ENCODE data around the gene FXYD1.
"Not testable (repeated sequence)": the region's sequence is repeated elsewhere in the genome, so short reads cannot be mapped to it uniquely, and the experiment has no call there.

Gene FXYD1

DNA sequence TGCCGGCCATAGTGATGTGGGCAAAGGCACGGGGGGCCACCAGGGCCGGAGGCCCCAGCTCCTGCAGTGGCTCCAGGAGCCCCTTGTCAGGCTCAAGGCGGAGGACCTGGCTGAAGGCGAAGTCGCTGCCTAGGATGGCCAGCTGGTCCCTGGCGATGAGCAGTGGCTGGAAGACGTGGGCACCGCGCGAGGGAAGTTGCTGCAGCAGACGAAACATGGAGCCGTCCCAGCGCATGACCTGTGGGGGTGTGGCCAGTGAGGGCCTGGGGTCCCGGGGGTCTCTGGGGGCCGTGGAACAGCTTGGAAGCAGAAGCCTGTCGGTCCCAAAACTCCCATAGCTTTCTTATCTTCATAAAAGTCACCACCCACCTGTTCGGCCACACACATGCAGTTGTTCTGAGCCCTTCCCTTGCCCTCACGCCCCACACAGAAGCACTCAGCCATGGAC lies 13.3 kb upstream of the FXYD1 start:
- DNase-seq (ENCODE audit: low spot score): no peak

GRCh38 chr19:35125749-35126623 lies 12.6 kb upstream of the FXYD1 start:
- DNase-seq (ENCODE audit: low spot score): no peak

- DNase-seq (ENCODE audit: low spot score): no peak
Measured at GRCh38 chr19:35126624-35126959, 12.0 kb upstream of the FXYD1 start.

DNA sequence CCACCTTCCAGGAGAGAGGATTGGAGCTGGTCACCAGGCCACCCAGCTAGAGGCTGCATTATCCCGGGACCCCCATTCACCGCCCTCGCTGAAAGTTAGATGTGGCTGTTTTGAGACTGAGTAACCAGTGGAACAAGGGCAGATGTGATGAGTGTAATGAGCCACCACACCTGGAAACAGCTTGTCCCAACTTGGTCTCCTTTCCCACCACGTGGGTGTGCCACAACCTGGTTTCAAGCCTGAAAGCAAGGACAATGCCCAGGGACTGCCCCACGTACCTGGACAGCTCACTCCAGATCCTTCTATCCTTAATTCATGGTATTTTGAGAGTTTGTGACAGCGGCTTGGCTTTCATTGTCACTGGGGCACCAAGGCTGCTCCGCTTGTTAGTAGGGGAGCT lies 10.8 kb upstream of the FXYD1 start:
- DNase-seq (ENCODE audit: low spot score): no peak

DNA sequence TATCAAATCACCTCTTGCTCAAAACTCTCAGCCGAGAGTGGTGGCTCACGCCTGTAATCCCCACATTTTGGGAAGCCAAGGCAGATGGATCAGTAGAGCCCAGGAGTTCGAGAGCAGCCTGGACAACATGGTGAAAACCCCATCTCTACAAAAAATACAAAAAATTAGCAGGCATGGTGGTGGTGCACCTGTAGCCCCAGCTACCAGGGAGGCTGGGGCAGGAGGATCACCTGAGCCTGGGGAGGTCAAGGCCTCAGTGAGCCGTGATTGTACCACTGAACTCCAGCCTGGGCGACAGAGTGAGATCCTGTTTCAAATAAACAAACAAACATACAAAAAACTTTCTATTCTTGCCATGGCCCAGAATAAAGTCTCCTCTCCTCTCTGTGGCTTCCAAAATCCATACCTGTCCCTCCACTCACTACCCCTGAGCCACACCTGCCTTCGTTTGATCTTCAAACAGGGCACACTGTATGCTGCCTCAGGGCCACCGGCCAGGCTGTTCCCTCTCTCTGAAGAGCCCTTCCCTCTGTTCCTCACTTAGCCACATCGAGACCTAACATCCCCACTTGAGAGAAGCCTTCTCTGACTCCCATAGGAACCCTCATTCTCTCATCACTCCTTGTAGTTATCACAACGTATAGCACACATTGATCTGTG lies 10.1 kb upstream of the FXYD1 start:
- no peak for DNase-seq (ENCODE audit: low spot score)

DNA sequence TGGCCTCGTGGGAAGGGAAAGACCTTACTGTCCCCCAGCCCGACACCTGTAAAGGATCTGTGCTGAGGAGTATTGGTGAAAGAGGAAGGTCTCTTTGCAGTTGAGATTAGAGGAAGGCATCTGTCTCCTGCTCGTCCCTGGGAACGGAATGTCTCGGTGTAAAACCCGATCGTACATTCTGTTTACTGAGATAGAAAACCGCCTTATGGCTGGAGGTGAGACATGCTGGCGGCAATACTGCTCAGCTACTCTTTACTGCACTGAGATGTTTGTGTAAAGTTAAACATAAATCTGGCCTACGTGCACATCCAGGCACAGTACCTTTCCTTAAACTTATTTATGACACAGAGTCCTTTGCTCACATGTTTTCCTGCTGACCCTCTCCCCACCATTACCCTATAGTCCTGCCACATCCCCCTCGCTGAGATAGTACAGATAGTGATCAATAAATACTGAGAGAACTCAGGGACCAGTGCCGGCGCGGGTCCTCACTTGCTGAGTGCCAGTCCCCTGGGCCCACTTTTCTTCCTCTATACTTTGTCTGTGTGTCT lies 8.8 kb upstream of the FXYD1 start:
- DNase-seq (ENCODE audit: low spot score): not testable (repeated sequence)

- DNase-seq (ENCODE audit: low spot score): no peak
Measured at GRCh38 chr19:35130761-35131720, 7.6 kb upstream of the FXYD1 start.

DNA sequence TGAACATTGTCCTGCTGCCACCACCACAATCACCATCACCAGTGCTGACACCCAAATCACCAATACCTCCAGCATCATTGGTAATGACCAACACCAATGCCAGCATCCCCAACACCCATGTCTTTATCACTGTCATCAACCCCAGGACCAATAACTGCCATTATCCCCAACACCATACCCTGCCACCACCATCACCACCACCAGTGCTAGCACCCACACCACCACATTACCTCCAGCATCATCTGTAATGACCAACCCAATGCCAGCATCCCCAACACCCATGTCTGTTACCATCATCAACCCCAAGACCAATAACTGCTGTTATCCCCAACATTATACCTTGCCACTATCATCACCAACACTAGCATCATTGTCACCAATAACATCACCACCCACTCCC lies 6.4 kb upstream of the FXYD1 start:
- no peak for DNase-seq (ENCODE audit: low spot score)

GRCh38 chr19:35133826-35134225 lies 4.8 kb upstream of the FXYD1 start:
- no peak for DNase-seq (ENCODE audit: low spot score)

DNA sequence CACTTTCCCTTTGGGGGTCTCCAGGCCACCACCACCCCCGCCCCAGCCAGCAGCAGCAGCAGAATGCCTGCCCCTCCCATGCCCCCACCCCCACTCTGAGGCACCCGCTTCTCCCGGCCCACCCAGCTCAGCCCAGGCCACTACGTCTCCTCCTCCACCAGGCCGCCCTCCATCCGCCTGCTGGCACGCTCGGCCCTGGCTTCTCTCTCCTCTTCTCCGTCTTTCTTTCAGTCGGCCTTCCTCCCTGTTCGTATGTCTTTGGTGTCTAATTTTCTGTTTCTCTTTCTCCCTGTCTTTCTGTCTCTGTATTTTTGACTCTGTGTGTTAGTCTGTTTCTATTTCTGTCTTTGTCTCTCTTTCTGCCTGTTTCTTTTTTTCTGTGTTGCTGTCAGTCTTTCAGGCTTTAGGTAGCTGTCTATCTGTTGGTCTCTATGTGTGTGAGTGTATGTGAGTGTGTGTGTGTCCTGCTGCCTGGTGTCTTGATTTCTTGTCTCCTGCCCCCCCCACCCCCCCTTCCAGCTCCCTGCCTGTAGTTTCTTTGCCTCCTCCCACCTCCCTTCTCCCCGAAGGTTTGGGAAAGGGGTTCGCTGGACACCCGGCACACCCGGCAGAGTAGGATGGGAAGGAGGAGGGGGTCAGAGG lies 3.9 kb upstream of the FXYD1 start, which contains the start of gene LGI4:
TSS of gene LGI4 (minus strand) at position 459 of the 642 bp plus-strand sequence. CDS start at position 80, 379 bp downstream.
- DNase-seq (ENCODE audit: low spot score): no peak

DNA sequence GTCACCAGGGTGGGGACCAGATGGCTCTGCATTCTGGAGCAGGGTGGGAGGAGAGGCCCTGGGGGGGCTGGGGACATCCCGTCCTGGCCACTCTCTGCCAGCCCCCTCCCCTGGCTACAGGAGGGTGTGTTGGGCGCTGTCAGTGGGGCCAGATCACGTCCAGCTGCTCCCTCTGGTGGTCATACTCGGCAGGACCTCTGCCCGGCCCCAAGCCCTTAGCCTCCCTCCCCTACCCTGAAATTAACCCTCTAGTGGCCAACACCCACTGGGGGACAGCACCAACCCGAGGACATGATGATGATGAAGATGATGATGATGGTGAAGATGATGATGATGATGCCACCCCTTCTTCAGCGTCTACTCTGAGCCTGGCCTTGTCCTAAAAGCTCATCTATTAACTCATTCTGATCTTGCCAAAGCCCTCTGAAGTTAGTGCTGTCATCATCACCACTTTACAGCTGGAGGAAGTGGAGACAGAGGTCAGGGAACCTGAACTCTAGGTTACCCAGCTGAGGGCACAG lies 3.2 kb upstream of the FXYD1 start:
- peak; percentile 66 for DNase-seq (ENCODE audit: low spot score)

- DNase-seq (ENCODE audit: low spot score): no peak
Measured at GRCh38 chr19:35136231-35136630, 2.4 kb upstream of the FXYD1 start.

GRCh38 chr19:35136977-35137702 lies 1.5 kb upstream of the FXYD1 start:
- DNase-seq (ENCODE audit: low spot score): no peak

GRCh38 chr19:35140207-35140961 lies 1.8 kb downstream of the FXYD1 start:
- DNase-seq (ENCODE audit: low spot score): no peak

DNA sequence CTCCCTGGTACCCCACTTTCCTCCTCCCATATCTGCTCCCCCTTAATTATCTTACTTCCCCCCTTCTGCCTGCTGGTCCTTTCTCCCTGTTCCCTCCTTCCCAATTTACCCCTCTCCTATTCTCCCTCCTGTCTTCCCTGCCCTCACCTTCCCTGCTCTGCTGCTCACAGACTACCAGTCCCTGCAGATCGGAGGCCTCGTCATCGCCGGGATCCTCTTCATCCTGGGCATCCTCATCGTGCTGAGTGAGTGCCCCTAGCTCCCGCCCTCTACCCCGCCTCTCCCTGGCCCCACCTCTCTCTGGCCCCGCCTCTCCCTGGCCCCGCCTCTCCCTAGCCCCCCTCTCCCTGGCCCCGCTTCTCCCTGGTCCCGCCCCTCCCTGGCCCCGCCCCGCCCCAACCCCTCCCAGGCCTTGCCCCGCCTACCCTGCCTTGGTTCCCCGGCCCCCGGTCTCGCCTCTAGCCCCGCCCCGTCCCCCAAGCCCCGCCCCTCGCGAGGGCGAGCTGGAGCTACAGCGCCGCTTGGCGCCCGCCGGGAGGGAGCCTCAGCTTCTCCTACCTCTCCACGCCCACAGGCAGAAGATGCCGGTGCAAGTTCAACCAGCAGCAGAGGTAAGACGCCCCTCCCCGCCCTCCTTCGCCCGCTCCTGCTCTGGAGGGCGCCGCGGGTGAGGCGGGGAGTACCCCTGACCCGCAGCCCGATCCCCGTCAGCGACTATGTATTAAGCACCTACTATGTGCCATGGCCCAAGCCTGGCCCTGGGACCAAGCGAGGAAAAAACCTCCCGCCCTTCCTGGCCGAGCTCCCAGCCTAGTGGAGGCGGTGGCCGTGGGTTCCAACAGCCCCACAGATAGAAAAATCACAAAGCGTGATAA lies 2.6 kb downstream of the FXYD1 start:
- peak; percentile 77 for DNase-seq (ENCODE audit: low spot score)

DNA sequence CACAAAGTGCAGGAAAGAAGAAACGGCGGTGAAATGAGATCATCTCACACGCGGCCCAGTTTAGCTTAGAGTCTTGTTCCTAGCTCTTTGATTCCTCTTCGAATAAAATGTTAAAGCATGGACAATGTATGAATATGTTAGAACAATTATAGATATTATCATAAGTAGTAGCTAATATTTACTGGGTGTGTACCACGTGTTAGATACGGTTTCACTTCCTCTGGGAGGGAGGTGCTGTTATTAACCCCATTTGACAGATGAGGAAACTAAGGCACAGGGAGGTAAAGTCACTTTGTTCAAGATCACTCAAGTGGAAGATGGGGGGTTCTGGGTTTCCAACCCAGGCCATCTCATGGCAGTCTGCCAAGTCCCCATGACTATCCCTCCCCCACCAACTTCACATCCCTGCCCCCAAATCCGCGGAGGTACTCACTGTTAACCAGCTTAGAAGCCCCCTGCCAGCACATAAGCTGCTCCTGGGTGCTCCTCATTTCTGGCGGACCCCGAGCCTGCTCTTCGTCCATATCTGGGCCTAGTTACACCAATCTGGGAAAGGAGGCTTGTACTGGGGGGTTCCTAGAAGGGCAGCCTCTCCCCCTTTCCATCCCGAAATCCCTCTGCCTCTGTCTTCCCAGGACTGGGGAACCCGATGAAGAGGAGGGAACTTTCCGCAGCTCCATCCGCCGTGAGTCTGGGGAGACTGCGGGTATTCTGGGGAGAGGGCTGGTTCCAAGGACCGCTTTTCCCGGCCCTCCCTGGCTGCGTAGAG lies 3.4 kb downstream of the FXYD1 start:
- no peak for DNase-seq (ENCODE audit: low spot score)

DNA sequence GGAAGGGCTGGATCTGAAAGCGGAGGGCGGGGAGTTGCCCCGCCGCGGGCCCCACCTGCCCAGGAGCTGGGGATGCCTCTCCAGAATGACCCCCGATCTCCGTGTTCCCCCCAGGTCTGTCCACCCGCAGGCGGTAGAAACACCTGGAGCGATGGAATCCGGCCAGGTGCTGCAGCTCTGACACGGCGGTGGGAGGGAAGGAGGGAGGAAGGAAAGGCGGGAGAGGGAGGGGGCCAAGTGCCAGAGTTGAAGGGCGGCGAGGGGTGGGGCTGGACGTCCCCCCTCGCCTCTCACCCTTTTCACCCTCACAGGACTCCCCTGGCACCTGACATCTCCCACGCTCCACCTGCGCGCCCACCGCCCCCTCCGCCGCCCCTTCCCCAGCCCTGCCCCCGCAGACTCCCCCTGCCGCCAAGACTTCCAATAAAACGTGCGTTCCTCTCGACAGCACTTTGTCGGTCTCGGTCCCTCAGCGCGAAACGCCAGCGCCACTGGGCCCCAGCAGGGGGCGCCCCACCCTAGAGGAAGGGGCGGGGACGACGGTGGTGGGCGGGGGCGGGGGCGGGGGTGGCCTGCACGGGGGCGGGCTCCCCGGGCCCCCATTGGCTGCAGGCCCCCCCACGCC lies 4.1 kb downstream of the FXYD1 start:
- peak; percentile 46 for DNase-seq (ENCODE audit: low spot score)

All from kidney capillary endothelial cell (primary cell).